Measurements from ENCODE around the gene SFSWAP.

DNA sequence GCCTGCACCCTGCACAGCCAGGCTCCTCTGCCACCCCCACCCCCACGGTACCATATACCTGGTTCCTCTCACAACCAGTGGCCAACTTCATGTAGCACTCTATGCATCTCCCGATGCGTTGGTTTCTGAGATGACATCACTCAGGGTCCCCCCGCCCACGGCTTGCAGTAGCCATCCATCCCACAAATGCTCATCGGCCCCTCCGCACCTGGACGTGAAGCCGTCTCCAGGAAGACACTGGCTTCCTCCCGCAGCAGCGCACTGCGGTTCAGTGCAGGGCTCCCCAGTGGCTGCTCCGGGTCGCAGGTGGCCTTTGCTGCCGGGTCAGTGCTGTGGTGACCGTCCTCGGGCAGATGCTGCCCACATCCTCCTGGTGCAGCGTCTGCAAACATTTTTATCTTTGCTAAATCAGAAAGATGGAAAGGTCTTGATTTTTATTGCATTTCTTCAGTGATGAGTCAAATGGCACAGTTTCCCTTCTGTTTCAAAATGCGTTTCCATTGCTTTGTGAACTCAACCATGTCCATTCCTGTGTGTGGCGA is 89.8 kb downstream of the SFSWAP start:
- TF ChIP-seq YY1 (IDR thresholded peaks at IDR 0.05) (no peak), RAD21 (IDR thresholded peaks at IDR 0.05) (no peak), CTCF (IDR thresholded peaks at IDR 0.05; ENCODE audit: low read depth, low read length, missing input control) (no peak), GABPA (IDR thresholded peaks at IDR 0.05 in 1 of 2, conservative IDR thresholded peaks at IDR 0.05 in 1 of 2) (no peak), SP1 (IDR thresholded peaks at IDR 0.05) (no peak)
- TF ChIP-seq, protein P1, sequence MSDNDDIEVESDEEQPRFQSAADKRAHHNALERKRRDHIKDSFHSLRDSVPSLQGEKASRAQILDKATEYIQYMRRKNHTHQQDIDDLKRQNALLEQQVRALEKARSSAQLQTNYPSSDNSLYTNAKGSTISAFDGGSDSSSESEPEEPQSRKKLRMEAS (IDR thresholded peaks at IDR 0.05): no peak
